OCI-LY1 (cell line): ENCODE results near the gene RCE1.

Source experiments
- H2AFZ ChIP-seq: fragments of 200-600 bp; sonication (generic), shearing (Covaris generic); 2 replicates; pipeline ENCODE4 v1.6.0; 2014; ENCODE audit warnings: antibody characterized with exemption, mild to moderate bottlenecking, low read length
- H3F3A ChIP-seq: fragments of 200-600 bp; sonication (generic), shearing (Covaris generic); 2 replicates; pipeline ENCODE4 v1.6.0; 2014; ENCODE audit warnings: mild to moderate bottlenecking, antibody characterized with exemption, low read length, moderate library complexity; ENCODE audit not compliant: insufficient read depth
- H3K27ac ChIP-seq: fragments of 200-600 bp; sonication (generic); 2 replicates; pipeline ENCODE4 v1.5.1; 2014; ENCODE audit warnings: low read length, mixed run types, mild to moderate bottlenecking, low read depth; ENCODE audit not compliant: poor library complexity, severe bottlenecking
- H3K27me3 ChIP-seq: fragments of 200-600 bp; sonication (generic); 2 replicates; pipeline ENCODE4 v1.6.0; 2014; ENCODE audit warnings: antibody characterized with exemption, mild to moderate bottlenecking, low read length, moderate library complexity; ENCODE audit not compliant: insufficient read depth
- H3K36me3 ChIP-seq: fragments of 200-600 bp; sonication (generic); 2 replicates; pipeline ENCODE4 v1.6.1; 2014; ENCODE audit warnings: mild to moderate bottlenecking, antibody characterized with exemption, low read length, moderate library complexity, mixed read lengths; ENCODE audit not compliant: insufficient read depth
- H3K4me1 ChIP-seq: fragments of 200-600 bp; sonication (generic); 2 replicates; pipeline ENCODE4 v1.5.1; 2014; ENCODE audit warnings: mild to moderate bottlenecking, low read length, moderate library complexity; ENCODE audit not compliant: insufficient read depth, severe bottlenecking
- H3K4me2 ChIP-seq: fragments of 200-600 bp; sonication (generic), shearing (Covaris generic); 2 replicates; pipeline ENCODE4 v1.6.1; 2014; ENCODE audit warnings: low read length
- H3K4me3 ChIP-seq: fragments of 200-600 bp; sonication (generic); 2 replicates; pipeline ENCODE4 v1.5.1; 2014; ENCODE audit warnings: low read length, low read depth, mild to moderate bottlenecking, mixed read lengths; ENCODE audit not compliant: poor library complexity, severe bottlenecking
- H3K79me2 ChIP-seq: fragments of 200-600 bp; shearing (Covaris generic); 2 replicates; pipeline ENCODE4 v1.6.1; 2016; ENCODE audit warnings: mixed run types, low read length, mixed read lengths; ENCODE audit not compliant: insufficient read depth
- H3K9ac ChIP-seq: fragments of 200-600 bp; sonication (generic), shearing (Covaris generic); 2 replicates; pipeline ENCODE4 v1.6.1; 2014; ENCODE audit warnings: mild to moderate bottlenecking, low read length, mixed read lengths
- H3K9me2 ChIP-seq: fragments of 200-600 bp; sonication (generic), shearing (Covaris generic); 2 replicates; pipeline ENCODE4 v1.6.1; 2014; ENCODE audit warnings: low read depth, mild to moderate bottlenecking, low read length, mixed read lengths
- H3K9me3 ChIP-seq: fragments of 200-600 bp; shearing (Covaris generic); 2 replicates; pipeline ENCODE4 v1.6.1; 2014; ENCODE audit warnings: low read length, mixed read lengths
- H4K20me1 ChIP-seq: fragments of 200-600 bp; sonication (generic), shearing (Covaris generic); 2 replicates; pipeline ENCODE4 v1.6.0; 2016; ENCODE audit warnings: mild to moderate bottlenecking, low read length; ENCODE audit not compliant: insufficient read depth
- EZH2 ChIP-seq: fragments of 200-600 bp; sonication (generic), shearing (Covaris generic); IDR thresholded peaks from 2 replicates; pipeline ENCODE4 v1.8.0; 2017; ENCODE audit warnings: borderline replicate concordance, mixed run types, mild to moderate bottlenecking, antibody characterized with exemption, low read length, moderate library complexity, mixed read lengths
- TF ChIP-seq, protein P1 (sequence below): fragments of 200-600 bp; sonication (generic), shearing (Covaris generic); IDR thresholded peaks from 2 replicates; pipeline ENCODE4 v1.5.1; 2017; ENCODE audit warnings: mild to moderate bottlenecking, antibody characterized with exemption, low read length, moderate library complexity, mixed read lengths

RCE1 gene

DNA sequence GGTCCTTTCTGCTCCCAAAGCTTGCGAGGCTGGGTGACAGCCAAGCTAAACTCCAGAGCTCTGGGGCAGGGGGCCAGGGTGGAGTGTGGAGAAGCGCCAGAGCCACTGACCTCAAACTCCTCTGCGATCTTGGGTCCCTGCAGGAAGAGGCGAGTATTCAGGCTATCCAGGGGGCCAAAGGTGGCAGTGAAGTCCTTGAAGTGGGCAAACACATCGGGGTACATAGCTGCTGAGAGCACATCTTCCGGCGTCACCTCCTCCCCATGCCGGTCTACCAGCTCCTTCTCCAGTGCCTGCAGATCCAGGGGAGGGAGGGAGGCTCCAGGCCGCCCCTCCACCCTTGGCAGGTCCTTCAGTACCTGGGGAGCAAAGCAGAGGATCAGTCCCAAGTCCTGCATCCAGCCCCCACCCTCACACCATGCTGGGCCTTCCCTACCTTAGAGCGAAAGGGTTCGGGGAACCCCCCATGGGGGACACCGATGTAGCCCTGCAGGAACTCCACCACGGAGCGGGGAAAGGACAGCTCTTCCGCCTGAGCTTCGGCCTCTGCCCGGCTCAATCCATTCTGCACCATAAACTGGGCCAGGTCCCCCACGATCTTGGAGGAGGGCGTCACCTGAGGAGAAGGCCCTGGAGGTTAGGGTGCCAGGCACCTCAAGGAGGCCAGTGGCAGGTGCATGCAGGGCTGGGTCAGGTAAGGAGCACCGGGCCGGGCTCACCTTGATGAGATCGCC is 6.4 kb downstream of the RCE1 start:
- Histone ChIP-seq H3K4me3 (no peak overlapping the region), H3K9me3 (no peaks in the 10 kb centered on the region), H3K27me3 (no peaks in the 10 kb centered on the region), H4K20me1 (no peaks in the 10 kb centered on the region), H3K9ac (no peak overlapping the region), H3K27ac (no peak overlapping the region), H3K79me2 (no peaks in the 10 kb centered on the region), H3K36me3 (peaks cover 28% of the 10 kb centered on the region; the same call in 1 of the 2 replicates), H2AFZ (no peak overlapping the region), H3F3A (no peaks in the 10 kb centered on the region), H3K4me2 (no peak overlapping the region), H3K9me2 (no peaks in the 10 kb centered on the region), H3K4me1 (peaks cover 13% of the 10 kb centered on the region)
- TF ChIP-seq, protein P1, sequence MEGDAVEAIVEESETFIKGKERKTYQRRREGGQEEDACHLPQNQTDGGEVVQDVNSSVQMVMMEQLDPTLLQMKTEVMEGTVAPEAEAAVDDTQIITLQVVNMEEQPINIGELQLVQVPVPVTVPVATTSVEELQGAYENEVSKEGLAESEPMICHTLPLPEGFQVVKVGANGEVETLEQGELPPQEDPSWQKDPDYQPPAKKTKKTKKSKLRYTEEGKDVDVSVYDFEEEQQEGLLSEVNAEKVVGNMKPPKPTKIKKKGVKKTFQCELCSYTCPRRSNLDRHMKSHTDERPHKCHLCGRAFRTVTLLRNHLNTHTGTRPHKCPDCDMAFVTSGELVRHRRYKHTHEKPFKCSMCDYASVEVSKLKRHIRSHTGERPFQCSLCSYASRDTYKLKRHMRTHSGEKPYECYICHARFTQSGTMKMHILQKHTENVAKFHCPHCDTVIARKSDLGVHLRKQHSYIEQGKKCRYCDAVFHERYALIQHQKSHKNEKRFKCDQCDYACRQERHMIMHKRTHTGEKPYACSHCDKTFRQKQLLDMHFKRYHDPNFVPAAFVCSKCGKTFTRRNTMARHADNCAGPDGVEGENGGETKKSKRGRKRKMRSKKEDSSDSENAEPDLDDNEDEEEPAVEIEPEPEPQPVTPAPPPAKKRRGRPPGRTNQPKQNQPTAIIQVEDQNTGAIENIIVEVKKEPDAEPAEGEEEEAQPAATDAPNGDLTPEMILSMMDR = no peak
- no peak for TF ChIP-seq EZH2

DNA sequence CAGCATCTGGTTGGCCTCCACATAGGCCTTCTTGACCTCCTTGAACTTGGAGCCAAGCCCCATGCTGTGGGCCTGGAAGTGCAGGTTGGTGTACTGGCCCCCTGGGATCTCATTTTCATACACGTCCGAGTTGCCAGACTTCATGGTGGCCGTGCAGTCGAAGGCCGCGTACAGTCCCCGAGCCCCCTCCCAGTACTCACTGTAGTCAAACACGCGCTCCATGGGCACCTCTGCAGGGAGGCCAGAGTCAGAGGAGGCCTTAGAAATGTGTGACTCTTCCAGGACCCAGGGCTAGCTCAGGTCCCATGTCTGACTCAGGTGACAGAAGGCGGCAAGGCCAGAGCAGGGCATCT is 7.0 kb downstream of the RCE1 start:
- Histone ChIP-seq H3K9me2 (no peaks in the 10 kb centered on the region), H3F3A (no peaks in the 10 kb centered on the region), H3K4me1 (peaks cover 11% of the 10 kb centered on the region), H3K4me3 (no peak overlapping the region), H3K27ac (no peak overlapping the region), H2AFZ (no peak overlapping the region), H3K4me2 (no peak overlapping the region), H3K9ac (no peak overlapping the region), H3K36me3 (peaks cover 24% of the 10 kb centered on the region; the same call in 1 of the 2 replicates), H4K20me1 (no peaks in the 10 kb centered on the region), H3K9me3 (no peaks in the 10 kb centered on the region), H3K27me3 (no peaks in the 10 kb centered on the region), H3K79me2 (no peaks in the 10 kb centered on the region)
- TF ChIP-seq EZH2 = no peak
- TF ChIP-seq, protein P1 = no peak

DNA sequence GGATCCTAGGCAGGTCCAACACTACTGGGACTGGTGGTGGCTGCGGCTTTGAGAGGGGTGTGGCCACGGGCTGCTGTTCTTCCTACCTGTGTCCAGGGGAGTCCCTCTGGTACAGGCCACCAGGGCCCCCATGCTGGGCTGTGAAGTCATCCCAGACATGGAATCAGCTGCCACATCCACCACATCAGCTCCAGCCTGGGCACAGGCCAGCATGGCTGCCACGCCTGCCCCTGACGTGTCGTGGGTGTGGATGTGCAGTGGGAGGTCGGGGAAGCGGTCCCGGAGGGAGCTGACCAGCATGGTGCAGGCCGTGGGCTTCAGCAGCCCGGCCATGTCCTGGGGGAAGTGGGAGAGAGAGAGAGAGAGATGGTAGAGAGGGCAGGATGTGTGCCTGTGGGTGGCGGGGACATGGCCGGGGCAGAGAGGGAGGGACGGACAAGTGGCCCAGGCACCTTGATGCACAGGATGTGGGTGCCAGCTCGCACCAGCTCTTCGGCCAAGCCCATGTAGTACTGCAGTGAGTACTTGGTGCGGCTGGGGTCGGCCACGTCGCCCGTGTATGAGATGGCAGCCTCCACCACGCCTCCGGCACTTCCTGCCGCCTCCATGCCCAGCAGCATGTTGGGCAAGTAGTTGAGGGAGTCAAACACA is 7.5 kb downstream of the RCE1 start:
- TF ChIP-seq EZH2 = no peak

More for the DNA sequence above, 7.5 kb downstream of the RCE1 start:
- Histone ChIP-seq H3K9ac (no peak overlapping the region), H3K9me2 (no peaks in the 10 kb centered on the region), H3K27me3 (no peaks in the 10 kb centered on the region), H3K27ac (no peak overlapping the region), H4K20me1 (no peaks in the 10 kb centered on the region), H2AFZ (no peak overlapping the region), H3K36me3 (peaks cover 19% of the 10 kb centered on the region; the same call in 1 of the 2 replicates), H3K4me2 (no peak overlapping the region), H3K9me3 (no peaks in the 10 kb centered on the region), H3F3A (no peaks in the 10 kb centered on the region), H3K79me2 (no peaks in the 10 kb centered on the region), H3K4me1 (peaks cover 16% of the 10 kb centered on the region), H3K4me3 (no peak overlapping the region)
